ENCODE measurements around the gene VENTX.
"Not testable (repeated sequence)": the region's sequence is repeated elsewhere in the genome, so short reads cannot be mapped to it uniquely, and the experiment has no call there.

VENTX gene

GRCh38 chr10:133214468-133215410, 22.9 kb upstream of the VENTX start:
- no peak for DNase-seq

DNA sequence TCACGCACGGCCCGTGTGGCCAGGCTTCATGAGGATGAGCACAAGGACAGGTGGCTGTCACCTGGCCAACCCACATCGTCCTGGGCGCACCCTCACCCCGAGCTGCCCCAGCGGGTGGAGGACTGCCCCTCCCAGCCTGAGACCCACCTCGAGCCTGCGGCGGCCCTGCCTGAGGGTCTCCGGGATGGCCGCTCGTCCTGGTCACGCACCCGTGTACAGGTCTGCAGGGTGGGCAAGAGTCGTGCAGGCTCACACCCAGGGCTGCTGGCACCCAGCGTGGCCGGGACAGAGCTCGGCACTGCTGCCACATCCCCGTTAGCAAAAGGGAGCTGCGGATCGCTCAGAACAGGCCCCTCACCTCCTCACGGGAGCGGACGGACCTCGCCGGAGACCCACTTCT, 22.1 kb upstream of the VENTX start:
- no peak for DNase-seq

DNA sequence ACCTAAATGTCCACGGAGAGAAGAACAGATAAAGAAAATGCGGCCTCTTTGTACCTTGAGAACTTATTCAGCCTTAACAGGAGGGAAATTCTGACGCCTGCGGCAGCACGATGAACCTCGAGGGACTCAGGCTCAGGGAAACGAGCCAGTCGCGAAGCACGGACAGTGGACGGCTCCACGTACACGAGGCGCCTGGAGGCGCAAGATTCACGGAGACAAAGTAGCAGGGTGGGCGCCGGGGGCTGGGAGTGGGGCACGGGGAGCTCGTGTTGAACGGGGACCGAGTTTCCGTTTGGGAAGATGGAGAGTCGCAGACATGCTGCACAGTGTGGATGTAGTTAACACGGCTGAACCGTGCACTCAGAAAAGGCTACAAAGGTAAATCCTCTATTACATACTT, 20.9 kb upstream of the VENTX start:
- DNase-seq: no peak

DNA sequence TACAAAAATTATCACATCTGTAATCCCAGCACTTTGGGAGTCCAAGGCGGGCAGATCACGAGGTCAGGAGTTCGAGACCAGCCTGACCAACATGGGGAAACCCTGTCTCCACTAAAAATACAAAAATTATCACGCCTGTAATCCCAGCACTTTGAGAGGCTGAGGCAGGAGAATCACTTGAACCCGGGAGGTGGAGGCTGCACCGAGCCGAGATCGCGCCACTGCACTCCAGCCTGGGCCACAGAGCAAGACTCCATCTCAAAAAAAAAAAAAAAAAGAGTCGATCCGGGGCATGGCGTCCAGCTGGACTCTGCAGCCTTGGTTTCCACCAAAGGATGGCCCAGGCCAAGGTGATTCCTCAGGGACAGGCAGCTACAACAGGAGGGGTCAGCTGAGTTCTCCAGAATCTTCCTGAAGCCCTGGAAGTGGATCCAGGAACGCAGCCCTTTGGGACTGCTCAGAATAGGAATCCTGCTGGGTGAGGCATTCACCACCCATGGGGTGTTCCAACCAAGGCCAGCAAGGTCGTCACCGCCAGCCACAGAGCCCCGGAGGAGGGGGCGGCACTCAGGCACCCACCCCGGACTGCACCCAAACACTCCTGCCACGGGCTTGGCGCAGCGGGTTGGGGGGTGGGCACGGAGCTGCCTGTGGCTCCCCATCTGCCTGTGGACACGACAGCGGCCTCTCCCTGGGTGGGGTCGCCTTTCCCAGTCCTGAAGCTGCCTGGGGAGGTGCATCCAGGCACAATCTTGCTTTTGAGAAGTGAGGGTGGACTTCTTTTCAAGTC, 19.7 kb upstream of the VENTX start:
- DNase-seq: no peak

GRCh38 chr10:133218891-133219290, 18.8 kb upstream of the VENTX start:
- DNase-seq: no peak

- no peak for DNase-seq
Measured at GRCh38 chr10:133219782-133220181, 17.9 kb upstream of the VENTX start.

DNA sequence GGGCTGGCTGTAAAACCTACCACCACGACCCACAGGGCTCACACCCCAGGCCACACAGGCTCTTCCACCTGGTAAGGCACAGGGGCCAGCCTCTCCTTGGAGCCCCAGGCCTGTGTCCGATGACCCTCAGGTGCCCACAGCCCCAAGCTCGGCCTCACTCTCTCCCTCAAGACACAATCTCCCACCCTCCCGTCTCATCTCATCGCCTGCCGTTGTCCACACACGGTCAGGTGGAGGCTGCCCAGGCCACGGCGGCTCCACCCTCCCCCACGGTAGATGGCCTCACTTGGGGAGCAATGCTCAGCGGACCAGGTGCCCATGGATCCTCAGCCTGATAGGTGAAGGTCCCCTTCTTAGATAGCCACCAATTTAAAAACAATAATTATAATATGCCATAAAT, 16.3 kb upstream of the VENTX start:
- no peak for DNase-seq

GRCh38 chr10:133221756-133222155, 15.9 kb upstream of the VENTX start:
- not testable (repeated sequence) for DNase-seq

- no peak for DNase-seq
Measured at GRCh38 chr10:133224076-133224475, 13.6 kb upstream of the VENTX start.

DNA sequence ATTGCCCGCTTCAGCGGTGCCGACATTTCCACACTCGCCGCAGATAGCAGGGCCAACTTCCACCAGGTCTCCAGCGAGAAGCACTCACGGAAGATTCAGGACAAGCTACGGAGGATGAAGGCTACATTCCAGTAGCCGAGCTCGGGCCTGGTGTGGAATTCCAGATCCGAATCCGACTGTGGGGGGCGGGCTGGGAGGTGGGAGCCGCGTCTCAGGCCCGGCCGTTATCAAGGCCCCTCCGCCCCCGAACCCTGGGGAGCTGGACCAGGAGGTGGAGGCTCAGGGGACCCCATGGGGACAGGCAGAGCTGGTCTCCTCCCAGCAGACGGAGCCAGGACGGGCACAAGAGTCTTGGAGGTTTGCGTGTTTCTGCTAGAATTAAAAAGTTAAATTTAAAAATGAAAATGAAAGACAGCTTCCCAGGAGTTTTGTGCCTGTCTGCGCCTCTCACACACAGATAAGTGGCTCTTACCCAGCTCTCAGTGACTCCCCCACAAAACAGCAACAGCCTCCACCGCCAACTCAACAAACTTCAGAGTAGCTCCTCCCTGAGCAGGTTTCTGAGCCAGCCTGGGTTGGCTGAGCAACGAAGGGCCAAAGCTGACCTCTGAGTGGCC, 12.8 kb upstream of the VENTX start:
- peak in 24 of 56 donors; percentile 6 to 67 (median 22) for DNase-seq

- DNase-seq: peak in 1 of 56 donors; percentile 46
Measured at GRCh38 chr10:133225707-133226191, 11.9 kb upstream of the VENTX start.

GRCh38 chr10:133226251-133226808, 11.3 kb upstream of the VENTX start:
- peak in 3 of 56 donors; percentile 12 to 22 (median 16) for DNase-seq

DNA sequence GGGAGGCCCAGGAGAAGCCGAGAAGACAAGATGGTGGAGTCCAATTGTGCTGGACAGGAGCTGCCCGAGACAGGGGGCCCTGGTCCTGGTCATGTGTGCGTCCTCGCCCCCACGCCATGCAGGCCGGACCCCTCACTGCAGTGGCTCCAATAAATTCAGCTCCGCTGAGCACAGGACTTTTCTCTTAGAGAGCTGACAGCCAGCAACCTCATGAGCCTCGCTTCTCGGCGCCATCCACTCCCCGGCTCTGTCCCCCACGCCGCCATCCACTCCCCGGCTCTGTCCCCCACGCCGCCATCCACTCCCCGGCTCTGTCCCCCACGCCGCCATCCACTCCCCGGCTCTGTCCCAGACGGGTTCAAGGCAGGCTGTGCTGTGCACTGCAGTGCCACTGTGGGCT, 10.4 kb upstream of the VENTX start:
- no peak for DNase-seq

- no peak for DNase-seq
Measured at GRCh38 chr10:133229265-133230043, 8.2 kb upstream of the VENTX start.

DNA sequence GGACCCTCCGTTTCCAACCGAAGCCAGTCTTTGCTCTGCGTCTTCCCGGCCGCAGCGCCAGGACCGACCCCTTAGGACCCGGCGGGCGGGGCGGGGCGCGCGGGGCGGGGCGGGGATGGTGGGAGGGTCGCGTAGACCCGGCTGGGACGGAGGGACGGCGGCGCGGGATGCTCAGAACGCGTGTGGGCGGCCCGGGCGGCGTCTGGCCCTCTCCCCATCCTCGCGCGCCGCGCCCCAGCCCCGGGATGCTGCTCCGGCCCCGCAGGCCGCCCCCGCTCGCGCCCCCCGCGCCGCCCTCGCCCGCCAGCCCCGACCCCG, 7.7 kb upstream of the VENTX start, which contains the start of gene UTF1:
Gene UTF1 (plus strand): TSS at position 174 of the 318 bp plus-strand sequence. CDS start 72 bp downstream, at position 246.
- peak in 1 of 56 donors; percentile 33 for DNase-seq

DNA sequence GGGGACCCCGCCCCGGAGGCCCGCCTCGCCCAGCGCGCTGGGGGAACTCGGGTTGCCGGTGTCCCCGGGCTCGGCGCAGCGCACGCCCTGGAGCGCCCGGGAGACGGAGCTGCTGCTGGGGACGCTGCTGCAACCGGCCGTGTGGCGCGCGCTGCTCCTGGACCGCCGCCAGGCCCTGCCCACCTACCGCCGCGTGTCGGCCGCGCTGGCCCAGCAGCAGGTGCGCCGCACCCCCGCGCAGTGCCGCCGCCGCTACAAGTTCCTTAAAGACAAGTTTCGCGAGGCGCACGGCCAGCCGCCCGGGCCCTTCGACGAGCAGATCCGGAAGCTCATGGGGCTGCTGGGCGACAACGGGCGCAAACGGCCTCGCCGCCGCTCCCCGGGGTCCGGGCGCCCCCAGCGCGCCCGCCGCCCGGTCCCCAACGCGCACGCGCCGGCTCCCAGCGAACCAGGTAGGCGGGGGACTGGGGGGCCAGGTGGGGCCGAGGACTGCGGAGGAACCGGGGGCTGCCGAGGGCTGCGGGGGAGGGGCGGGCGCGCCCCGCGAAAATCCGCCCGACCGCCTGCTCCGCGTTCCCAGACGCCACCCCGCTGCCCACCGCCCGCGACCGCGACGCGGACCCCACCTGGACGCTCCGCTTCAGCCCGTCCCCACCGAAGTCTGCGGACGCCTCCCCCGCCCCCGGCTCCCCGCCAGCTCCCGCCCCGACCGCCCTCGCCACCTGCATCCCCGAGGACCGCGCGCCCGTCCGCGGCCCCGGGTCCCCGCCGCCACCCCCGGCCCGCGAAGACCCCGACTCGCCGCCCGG, 7.1 kb upstream of the VENTX start:
- DNase-seq: no peak

GRCh38 chr10:133231244-133231945, 6.3 kb upstream of the VENTX start:
- no peak for DNase-seq

DNA sequence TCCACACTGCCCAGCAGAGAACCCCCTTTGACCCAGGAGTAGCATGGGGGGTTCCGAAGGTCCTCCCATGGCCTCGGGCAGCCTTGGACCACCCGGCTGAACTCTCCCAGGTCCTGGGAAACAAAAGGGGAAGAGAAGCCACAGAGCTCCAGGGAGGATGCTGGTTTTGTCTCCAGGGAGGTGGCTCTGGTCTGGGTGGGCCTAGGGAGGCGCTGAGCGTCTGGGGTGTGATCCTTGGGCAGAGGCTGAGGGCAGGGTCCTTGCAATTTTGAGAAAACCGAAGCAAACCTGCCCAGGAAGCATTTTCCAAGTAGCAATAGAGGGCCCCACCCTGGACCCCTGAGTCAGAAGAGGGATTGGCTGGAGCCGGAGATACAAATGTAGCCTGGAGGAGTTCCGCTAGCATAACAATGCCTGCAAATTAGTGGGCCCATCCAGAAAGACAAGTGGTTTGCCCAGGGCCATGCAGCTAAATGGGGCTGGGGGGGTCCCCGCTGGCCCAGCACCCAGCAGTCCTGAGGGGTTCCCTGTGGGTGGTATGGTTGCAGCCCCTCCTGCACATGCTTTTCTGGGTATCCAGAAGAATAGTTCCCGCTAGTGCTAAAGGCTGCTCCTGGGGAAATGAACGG, 5.6 kb upstream of the VENTX start:
- no peak for DNase-seq

GRCh38 chr10:133234796-133235195, 2.9 kb upstream of the VENTX start:
- not testable (repeated sequence) for DNase-seq
